ENCODE results near the gene KLF18.

GRCh38 chr1:44131411-44131810, 10.0 kb downstream of the KLF18 start:
- TF ChIP-seq, protein P1, sequence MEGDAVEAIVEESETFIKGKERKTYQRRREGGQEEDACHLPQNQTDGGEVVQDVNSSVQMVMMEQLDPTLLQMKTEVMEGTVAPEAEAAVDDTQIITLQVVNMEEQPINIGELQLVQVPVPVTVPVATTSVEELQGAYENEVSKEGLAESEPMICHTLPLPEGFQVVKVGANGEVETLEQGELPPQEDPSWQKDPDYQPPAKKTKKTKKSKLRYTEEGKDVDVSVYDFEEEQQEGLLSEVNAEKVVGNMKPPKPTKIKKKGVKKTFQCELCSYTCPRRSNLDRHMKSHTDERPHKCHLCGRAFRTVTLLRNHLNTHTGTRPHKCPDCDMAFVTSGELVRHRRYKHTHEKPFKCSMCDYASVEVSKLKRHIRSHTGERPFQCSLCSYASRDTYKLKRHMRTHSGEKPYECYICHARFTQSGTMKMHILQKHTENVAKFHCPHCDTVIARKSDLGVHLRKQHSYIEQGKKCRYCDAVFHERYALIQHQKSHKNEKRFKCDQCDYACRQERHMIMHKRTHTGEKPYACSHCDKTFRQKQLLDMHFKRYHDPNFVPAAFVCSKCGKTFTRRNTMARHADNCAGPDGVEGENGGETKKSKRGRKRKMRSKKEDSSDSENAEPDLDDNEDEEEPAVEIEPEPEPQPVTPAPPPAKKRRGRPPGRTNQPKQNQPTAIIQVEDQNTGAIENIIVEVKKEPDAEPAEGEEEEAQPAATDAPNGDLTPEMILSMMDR (IDR thresholded peaks at IDR 0.05): no peak
- TF ChIP-seq POLR2A (IDR thresholded peaks at IDR 0.05): no peak

Measured in heart left ventricle (tissue), 13 donors.